ENCODE results near the gene ZNF830.
A peak's percentile ranks its signal among the peaks of the same experiment; 100 is the strongest.
"Not testable (repeated sequence)": the region's sequence is repeated elsewhere in the genome, so short reads cannot be mapped to it uniquely, and the experiment has no call there.

ZNF830 gene, protein sequence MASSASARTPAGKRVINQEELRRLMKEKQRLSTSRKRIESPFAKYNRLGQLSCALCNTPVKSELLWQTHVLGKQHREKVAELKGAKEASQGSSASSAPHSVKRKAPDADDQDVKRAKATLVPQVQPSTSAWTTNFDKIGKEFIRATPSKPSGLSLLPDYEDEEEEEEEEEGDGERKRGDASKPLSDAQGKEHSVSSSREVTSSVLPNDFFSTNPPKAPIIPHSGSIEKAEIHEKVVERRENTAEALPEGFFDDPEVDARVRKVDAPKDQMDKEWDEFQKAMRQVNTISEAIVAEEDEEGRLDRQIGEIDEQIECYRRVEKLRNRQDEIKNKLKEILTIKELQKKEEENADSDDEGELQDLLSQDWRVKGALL

DNA sequence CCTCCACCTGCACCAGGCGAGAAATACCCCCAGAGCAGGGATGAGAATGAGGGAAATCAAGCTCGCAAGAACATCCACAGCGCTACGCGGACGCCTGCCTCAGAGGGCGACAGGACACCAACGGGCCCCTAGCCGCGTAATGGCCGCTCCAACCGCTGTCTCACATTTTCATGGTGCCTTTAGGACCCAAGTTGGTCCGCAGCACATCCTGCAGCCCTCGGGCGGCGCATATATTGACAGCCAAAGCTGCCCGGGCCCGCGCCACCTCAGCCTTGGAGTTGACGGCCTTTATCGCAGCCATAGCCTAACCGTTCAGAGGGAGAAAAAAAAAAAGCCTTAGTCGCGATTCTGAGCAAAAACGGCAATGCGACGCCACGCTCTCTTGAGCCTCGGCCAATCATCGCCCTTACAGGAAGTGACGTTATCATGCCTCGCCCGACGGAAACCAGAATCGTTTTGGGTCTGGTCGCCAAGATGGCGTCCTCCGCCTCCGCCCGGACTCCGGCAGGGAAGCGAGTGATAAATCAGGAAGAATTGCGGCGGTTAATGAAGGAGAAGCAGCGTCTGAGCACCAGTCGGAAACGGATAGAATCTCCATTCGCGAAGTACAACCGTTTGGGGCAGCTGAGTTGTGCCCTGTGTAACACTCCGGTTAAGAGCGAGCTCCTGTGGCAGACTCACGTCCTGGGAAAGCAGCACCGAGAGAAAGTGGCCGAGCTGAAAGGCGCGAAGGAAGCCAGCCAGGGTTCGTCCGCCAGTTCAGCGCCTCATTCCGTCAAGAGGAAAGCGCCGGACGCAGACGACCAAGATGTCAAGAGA is at the start of gene ZNF830, which contains the start of gene CCT6B:
Gene ZNF830, plus strand, starts transcription at position 448 of the 819 bp plus-strand sequence. Its CDS starts 27 bp downstream, at position 475.
Gene CCT6B, minus strand, starts transcription at position 368 of the 819 bp plus-strand sequence. Its CDS starts 67 bp downstream, at position 301.
- peak; percentile 62 for FAIRE-seq

DNA sequence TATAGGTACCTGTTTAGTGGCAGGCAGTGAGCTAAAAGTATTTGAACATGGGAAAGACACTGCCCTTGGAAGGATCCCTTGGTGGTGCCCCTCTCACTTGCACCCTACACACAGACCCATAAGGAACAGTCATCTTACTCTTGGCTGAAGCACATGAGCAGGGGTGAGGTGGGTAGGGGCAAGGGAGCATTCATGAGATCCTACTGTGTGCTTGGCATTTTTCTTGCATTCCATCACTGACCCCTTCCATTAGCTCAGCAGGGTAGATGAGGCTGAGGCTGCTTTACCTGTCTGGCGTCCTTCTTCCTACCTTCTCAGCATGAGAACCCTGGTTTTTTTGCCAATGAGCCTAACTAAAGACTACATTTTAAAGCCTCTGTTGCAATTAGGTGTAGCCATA is 48.3 kb upstream of the ZNF830 start:
- FAIRE-seq: no peak

DNA sequence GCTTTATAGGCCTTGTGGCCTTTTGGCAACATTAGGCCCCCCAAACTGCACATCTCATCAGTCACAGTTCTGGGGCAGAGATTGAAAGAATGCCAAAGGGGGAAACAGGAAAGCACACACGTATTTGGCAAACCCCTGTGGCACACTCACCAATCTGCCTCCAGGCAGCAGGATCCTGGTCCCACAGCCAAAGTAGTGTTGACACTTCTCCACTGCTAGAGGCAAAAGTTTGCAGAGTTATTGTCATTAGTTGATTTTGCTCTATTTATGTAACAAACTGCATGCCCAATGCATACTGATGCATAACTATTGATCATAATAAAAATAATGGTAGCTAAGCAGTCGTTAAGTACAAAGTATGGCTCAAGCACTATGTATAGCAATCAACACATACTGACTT is 45.2 kb upstream of the ZNF830 start:
- no peak for FAIRE-seq

DNA sequence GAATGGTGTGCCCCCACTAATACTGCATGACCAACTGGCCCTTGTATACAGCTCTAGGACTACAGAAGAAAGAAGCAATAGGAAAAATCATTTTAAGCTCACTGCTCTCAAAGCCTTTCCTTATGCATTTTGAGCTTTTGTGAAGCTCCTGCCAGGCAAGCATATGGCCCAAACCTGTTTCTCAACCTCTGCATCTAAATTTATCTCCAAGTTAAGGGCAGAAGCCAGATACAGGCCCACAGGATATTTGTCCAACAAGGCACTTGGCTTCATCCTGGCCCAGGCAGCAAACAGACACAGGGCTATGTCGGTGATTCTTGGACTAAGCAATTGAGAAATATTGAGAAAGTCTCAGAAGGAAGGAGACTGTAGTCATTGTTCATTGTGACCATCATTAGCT is 44.0 kb upstream of the ZNF830 start:
- no peak for FAIRE-seq

DNA sequence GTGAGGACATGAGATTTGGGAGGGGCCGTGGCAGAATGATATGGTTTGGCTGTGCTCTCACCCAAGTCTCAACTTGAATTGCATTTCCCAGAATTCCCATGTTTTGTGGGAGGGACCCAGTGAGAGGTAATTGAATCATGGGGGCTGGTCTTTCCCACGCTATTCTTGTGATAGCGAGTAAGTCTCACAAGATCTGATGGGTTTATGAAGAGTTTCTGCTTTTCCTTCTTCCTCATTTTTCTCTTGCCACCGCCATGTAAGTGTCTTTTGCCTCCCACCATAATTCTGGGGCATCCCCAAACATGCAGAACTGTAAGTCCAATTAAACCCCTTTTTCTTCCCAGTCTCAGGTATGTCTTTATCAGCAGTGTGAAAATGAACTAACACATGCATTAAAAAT is 40.7 kb upstream of the ZNF830 start:
- no peak for FAIRE-seq

DNA sequence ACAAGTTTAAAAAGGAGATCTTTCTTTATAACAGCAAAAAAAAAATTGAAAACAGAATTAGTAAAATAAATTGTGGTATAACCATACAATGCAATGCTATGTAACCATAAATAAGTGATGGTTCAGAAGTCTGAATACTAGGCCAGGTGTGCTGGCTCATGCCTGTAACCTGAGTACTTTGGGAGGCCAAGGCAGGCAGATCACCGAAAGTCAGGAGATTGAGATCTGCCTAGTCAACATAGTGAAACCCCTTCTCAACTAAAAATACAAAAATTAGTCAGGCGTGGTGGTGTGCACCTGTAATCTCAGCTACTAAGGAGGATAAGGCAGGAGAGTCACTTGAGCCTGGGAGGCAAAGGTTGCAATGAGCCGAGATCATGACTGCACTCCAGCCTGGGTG is 34.7 kb upstream of the ZNF830 start:
- no peak for FAIRE-seq

DNA sequence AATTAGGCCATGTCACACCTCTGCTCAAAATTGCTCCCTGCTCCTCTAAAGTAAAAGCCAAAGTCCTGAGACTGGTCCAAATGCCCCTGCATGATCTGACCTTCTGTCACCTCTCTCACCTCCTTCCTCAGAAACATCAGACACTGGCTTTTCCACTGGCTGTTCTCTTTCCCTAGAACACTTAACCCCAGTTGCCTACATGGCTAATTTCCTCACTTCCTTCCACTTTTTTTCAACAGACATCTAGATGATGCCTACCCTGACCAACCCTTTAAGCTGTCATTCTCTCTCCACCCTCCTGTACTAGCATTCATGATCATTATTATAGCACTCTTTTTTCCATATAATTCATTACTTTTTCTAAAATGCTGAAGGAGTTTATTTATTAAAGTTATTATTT is 31.1 kb upstream of the ZNF830 start:
- no peak for FAIRE-seq

DNA sequence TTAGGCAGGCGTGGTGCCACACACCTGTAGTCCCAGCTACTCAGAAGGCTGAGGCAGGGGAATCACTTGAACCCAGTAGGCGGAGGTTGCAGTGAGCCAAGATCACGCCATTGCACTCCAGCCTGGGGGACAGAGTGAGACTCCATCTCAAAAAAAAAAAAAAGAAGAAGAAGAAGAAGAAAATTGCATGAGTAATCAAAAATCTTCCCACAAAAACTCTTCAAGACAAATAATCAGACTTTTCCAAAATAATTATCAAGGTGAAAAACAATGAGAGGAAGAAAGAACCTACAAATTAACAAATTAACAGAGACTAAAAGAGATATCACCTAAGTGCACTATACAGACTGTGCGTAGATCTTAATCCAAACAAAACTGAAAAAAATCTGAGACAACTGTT is 10.6 kb upstream of the ZNF830 start:
- not testable (repeated sequence) for FAIRE-seq

DNA sequence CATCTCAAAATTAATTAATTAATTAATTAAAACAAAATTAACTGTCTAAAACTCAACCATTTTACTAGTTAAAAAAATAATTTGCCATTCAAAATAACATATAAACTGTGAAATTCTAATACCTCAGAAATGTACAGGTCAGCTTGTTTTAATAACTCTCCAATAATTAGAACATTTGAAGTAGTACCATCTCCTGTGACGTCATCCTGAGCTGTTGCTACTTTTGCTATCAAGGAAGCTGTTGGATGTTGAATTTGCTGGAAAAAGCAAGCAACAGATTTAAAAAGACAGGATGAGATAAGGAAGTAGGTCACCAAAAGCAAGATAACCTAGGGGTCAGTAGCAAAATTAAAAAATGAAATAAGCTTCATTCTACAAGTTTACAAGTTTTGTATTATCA is 2.9 kb upstream of the ZNF830 start:
- no peak for FAIRE-seq

DNA sequence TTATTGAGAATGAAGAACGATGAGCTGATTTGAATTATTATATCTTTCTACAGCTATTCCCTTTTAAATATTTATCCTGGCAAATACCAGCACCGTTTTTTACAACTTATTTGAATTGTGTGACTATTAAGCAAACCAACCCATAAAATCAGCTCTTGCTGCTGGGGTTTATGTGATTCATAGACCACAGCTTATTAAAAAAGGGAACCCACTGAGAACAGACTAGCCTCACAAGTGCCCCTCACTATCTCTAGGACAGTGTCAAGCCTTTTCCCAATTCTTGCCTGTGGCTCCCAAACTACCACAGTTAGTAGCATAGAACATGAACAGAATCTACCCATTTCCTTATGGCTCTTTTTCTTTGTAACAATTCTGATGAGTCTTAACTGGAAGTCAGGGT is 12.8 kb downstream of the ZNF830 start:
- no peak for FAIRE-seq

DNA sequence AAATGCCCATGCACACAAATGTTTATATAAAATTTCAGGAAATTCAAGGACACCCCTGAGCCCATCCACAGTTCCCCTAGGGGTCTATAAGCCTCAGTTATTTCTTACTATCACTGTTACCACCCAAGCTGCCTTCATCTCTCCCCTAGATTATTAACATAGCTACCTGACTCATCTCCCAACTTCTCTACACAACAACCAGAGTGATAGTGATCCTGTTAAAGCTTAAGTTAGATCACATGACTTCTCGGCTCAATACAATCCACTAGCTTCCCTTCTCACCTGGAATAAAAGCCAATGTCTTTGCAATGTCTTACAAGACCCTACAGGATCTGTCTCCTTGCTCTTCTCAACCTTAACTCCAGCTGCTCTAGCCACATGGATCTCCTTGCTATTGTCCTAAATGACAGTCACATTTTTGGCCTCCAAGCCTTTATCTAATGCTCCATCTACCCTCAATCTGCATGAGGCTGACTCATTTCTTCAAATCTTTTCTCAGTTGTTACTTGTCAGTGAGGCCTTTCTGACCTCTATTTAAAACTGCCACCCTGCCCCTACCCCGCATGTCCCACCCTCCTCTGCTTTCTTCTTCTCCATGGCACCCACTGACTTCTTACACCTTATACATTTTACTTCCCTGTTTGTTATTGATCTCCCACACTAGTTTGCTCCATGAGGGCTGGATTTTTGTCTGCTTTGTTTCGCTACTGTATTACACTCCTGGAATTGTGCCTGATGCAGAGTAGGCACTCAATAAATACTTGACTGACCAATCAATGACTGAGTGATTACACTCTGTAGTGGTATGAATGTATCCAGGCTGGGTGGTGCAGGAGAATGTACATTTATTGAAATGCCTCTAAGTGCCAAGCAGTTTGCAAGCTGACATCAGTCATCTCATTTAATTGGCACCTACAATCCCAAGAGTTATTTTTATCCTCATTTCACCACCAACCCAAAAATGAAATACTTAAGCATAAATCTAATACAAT is 13.8 kb downstream of the ZNF830 start:
- no peak for FAIRE-seq

DNA sequence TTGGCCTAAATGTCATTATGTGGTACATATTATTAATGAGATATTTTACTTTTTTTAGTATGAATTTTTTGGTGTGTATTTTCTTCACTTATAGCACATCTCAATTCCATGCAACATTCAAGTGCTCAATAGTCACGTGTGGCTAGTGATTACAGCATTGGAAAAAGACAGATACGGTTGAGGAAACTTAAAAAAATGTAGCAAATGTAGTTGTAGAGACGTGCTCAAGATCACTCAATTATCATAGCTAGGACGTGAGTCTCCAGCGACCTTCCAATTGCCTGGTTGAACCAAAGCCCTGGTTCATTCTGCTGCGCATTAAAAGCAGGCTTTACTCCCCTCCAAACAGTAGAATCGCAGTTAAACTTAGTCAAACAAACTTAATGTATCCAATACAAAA is 17.8 kb downstream of the ZNF830 start:
- no peak for FAIRE-seq

DNA sequence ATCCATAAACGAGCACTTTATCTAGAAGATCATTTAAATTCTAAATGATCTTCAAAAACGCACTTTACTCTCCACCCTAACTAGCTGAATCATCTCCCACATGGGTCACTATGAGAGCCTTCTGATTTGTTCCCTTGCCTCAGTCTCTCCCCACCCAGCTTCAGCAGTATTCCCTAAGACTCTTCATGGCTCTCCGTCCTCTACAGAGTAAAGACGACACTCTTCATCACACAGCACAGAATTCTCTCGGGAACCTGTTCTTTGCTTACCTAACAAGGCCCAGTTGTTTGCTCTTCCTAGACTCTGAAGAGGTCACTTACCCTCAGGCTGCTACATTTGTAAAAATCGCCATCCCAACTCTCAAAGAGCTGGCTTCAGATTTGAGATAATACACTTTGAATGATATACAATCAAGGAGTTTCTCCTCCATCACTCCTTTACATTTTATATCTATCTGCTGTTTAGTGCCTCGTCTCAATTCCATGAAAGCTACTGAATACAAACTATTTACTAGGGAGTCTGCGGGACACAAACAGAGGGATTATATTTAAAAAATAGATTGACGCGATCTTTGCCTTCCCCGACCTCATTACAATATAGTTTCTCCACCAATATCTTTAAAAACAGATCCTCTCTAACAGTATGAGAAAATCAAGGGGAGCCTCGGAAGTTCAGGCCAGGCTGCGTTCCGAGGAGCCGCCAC is 18.5 kb downstream of the ZNF830 start:
- no peak for FAIRE-seq

DNA sequence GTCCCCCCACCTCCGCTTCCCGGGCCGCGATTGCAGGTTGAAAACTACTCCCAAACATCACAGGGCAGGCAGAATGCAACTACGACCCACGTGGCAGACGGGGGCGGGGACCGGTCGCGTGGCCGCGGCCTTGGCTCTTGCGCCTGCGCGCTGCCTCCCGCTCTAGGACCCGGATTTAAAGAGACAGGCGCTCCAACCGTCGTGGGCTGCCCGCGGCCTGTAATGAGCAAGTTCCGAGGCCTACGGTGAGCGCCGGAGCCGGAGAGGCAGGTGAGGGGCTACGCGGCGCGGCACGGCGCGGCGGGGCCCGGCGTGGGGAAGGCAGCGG is 19.0 kb downstream of the ZNF830 start, which contains the start of gene LIG3:
Gene LIG3, plus strand, starts transcription at position 160 of the 328 bp plus-strand sequence. CDS start 2,494 bp downstream, outside the sequence.
- FAIRE-seq: no peak

DNA sequence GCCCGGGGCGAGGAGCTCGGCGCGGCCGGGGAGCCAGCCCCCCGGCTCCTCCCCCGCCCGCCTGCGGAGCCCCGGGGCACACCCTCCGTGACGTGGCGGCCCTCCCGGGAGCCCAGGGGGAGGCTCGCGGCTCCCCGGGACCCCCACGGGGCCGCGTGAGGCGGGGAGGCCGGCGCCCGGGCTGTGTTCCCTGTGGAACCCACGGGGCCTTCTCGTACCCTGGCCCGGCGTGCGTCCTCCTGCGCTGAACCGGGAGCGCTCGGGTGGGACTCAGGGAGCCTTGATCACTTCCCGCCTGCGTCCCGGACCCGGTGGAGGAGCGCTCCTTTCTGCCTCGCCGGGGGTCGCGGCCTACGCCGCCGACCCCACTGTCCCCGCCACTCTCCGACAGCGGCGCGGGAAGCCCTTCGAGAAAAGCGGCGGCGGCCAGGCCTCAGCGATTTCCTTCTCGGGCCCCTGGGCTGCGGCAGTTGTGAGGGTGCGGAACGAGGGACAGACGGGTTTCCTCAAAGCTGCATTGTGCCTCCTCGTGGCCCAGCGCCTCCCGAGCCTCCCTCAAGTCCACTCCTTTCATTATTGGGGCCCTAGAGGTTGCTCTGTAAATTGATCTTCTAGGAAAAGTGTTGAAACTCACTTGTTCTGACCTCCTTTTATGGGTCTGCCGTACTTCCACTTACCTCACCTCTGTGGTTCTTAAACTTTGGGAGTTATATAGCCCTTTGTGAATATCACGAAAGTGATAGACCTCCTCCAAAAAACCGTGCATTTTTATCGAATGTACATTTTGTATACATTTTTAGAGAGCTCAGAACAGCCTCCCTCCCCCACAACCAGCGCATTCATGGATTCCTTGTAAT is 19.6 kb downstream of the ZNF830 start:
- no peak for FAIRE-seq

DNA sequence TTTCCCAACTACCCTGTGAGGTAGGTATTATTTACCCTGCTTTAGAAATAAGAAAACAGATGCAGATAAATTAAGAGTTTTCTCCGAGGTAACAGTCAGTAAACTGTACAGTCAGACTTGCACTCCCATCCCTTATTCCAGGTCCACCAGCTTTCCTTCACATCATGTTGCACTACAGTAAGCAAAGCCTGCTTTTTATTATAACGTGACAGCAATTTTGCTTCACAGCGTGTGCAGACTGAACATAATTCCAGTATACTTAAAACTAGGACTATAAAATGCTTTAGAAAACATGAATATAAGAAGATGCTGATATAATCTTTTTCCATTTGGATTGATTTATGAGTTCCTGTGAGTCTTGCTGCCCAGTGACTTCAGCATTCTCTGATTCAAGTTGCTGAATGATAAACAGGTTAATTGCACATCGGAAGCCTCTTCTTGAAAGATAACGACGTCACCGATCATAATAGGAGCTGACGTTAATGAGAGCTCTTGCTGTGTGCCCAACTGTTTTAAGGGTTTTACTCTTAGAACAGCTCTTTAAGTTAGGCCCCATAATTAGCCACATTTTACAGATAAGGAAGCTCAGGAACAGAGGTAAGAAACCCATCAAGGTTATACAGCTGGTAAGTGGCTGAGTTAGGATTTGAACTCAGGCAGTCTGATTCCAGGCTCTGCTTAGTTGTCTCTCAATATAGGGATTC is 20.4 kb downstream of the ZNF830 start:
- no peak for FAIRE-seq

DNA sequence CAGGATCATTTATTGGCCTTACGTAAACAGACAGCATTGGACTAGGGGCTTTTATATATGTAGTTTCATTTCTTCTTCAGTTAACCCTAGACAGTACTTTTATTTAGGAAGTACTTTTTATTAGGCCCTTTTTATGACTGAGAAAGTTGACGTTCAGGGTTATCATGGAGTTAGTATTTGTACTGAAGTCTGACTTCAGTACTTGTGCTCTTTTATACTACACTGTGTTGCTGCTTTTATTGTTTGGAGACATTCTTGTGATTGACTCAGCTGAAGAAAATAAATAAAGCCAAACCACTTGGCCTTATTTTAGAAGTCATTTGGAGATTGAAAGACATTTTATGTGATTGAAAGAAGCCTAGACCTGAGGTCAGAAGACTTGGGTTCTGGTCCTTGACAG is 25.9 kb downstream of the ZNF830 start:
- no peak for FAIRE-seq

DNA sequence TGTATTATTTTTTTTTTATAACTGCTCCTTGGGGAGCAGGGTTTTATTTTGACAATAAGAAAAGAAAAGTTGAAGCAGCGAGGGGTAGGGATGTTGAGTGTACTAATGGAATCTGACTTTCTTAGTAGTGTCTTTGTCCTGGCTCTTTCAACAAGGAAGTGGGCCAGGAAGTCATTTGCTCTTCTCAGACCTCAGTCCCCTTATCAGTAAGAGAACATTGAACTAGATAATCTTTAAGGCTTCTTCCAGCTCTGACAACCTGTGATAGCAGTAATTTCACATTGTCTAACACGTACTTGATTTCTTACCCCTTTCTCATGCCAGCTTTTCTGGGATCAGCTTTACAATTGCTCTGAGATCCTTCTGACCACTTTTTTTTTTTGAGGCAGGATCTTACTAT is 27.3 kb downstream of the ZNF830 start:
- no peak for FAIRE-seq

DNA sequence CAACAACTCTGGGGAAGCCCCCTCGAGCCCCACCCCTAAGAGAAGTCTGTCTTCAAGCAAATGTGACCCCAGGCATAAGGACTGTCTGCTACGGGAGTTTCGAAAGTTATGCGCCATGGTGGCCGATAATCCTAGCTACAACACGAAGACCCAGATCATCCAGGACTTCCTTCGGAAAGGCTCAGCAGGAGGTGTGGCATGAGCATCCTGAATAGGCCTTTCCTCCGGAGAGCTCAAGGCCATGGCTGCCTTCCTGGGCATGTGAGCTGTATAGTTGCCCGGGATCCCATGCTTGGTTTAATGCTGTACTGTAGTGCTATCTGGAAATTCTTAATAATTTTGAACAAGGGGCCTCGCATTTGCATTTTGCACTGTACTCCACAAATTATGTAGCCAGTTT is 28.1 kb downstream of the ZNF830 start:
- no peak for FAIRE-seq

DNA sequence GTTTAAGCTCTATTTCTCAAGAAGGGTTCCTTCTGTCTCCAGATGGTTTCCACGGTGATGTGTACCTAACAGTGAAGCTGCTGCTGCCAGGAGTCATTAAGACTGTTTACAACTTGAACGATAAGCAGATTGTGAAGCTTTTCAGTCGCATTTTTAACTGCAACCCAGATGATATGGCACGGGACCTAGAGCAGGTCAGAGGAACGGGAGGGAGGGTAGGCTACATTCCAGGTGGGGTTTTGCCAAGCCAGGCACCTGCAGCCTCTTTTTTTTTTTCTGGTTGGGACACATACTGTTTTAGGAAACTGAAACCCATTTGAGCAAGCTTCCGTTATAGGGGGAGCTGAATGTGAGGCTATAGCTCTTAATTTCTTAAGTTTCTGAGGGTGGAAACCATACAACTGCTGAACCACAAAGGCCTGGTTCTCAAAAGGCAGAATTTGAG is 29.6 kb downstream of the ZNF830 start:
- no peak for FAIRE-seq

Data from islet of Langerhans (tissue), 1 donor.